GM19397 (cell line): ENCODE measurements around the gene TRPM4.
"Not testable (repeated sequence)": the region's sequence is repeated elsewhere in the genome, so short reads cannot be mapped to it uniquely, and the experiment has no call there.

Source experiments
- ATAC-seq: cut with Tn5 transposase; IDR thresholded peaks from one replicate; pipeline ENCODE4 v1.9.1; 2021; ENCODE audit warnings: mild to moderate bottlenecking, moderate library complexity; ENCODE audit not compliant: unreplicated experiment

The TRPM4 gene

DNA sequence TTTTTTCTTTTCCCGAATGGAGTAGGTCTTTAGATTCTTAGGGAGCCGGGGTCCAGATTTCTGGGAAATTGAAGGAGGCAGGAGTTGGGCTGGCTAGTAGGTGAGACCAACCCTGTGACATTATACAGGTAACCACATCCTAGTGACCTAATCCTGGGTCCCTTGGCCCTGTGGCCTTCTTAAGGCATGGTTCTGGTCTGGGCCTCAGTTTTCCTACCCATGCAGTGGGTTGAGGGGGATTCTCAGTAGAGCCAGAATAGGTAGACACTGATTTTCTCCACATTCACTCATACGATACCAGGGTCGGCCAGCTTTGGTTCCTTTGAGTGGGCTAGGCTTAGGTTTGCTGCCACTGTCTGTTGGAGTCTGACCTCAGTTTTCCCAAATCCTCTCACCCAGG is 31.0 kb upstream of the TRPM4 start:
- ATAC-seq = no peak

DNA sequence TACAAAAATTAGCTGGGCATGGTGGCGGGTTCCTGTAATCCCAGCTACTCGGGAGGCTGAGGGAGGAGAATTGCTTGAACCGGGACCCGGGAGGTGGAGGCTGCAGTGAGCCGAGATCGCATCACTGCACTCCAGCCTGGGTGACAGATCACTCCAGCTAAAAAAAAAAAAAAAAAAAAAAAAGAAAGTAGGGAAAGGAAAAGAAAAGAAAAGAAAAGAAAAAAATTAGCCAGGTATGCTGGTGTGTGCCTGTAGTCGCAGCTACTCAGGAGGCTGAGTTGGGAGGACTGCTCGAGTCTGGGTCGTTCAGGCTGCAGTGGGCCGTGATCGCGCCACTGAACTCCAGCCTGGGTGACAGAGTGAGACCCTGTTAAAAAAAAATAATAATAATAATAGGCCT is 30.4 kb upstream of the TRPM4 start:
- ATAC-seq = not testable (repeated sequence)

DNA sequence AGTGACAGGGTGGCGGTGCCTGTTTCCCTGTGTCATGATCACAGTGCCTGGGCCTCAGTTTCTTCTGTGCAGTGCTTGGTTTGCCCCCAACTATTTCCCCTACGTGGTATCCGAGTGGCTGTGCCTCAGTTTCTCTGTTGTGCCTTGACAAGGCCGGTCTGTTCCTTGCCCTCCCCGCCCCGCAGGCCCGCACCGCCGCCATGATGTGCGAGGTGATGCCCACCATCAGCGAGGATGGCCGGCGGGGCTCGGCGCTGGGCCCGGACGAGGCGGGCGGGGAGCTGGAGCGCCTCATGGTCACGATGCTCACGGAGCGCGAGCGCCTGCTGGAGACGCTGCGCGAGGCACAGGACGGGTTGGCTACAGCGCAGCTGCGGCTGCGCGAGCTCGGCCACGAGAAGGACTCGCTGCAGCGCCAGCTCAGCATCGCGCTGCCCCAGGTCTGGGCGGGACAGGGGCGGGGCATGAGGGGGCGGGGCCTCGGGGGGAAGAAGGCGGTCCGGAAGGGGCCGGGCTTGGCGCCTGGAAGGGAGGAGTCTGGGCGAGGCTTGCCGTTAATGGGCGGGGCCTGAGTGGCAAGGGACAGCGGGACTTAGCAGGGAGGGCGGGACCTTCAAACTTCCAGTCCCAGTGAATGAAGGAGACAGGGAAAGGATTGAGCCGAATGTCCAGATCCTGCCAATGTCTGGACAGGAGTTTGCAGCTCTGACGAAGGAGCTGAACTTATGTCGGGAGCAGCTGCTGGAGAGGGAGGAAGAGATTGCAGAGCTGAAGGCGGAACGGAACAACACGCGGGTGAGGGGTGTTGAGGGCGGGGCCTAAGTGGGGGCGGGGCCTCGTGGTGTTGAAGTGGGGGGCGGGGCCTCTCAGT is 29.7 kb upstream of the TRPM4 start:
- peak; percentile 89 for ATAC-seq

DNA sequence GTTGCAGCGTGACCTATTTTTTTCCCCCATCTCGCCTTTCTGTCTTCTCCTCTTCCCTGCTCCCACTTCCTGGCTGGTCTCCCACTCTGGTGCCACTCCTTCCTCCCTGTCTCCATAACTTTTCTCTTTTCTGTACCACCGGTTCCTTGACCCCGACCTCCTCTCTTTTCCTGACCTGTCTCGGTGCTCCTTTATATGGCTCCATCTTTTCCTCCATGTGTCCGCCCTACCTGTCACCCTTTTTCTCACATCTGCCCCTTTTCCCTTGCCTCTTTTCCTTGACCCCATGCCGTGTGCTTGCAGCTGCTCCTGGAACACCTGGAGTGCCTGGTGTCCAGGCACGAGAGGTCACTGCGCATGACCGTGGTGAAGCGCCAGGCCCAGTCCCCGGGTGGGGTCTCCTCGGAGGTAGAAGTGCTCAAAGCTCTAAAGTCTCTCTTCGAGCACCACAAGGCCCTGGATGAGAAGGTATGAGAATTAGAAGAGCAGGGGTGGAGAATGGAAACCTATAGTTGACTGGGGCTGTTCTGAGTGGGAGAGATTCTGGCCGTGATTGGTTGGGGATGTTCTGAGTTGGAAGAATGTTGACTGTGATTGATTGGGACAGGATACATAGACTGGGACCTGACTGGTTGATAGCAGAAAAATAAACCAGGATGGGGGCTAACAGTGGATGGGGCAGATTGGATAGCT is 28.9 kb upstream of the TRPM4 start:
- no peak for ATAC-seq

DNA sequence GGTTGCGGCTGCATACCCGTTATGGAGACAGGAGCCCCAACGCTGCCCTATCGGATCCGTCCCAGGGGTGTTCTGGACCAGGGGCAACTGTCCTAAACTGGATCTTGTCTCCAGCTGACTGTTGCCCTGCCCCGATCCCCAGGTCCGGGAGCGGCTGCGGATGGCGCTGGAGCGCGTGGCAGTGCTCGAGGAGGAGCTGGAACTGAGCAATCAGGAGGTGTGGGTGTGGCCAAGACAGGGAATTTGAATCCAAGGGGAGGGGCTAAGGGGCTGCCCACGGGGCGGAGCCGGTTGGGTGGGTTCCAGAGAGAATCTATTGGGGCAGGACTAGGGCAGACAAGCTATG is 28.4 kb upstream of the TRPM4 start:
- ATAC-seq = no peak

DNA sequence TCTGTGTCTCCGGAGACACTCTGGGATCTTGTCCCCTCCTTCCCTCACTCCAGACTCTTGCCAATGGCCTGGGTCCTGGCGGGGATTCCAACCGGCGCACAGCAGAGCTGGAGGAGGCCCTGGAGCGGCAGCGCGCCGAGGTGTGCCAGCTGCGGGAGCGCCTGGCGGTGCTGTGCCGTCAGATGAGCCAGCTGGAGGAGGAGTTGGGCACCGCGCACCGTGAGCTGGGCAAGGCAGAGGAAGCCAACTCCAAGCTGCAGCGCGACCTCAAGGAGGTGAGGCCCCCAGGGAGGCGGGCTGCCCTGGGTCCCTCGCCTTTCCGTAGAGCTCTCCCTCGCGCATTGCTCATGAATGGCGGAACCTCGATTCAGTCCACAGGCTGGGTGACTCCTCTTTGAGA is 27.3 kb upstream of the TRPM4 start:
- ATAC-seq = no peak

DNA sequence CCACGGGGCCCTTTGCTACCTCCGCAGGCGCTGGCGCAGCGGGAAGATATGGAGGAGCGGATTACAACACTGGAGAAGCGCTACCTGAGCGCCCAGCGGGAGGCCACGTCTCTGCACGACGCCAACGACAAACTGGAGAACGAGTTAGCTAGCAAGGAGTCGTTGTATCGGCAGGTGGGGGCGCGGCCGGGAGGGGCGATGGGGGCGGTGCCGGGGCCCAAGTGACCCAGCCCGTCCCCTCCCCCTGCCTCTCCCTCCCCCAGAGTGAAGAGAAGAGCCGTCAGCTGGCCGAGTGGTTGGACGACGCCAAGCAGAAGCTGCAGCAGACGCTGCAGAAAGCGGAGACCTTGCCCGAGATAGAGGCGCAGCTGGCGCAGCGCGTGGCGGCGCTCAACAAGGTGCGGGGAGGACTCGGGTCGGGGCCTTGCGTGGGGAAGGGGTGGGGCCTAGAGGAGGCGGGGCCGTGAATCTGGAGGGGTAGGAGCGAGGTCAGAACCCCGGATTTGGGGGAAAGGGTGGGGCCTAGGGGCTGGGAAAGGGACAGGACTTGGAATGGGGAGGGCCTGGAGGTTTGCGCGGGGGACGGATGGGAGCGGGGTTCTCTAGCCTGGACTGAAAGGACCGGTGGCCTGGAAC is 24.5 kb upstream of the TRPM4 start:
- ATAC-seq = no peak

DNA sequence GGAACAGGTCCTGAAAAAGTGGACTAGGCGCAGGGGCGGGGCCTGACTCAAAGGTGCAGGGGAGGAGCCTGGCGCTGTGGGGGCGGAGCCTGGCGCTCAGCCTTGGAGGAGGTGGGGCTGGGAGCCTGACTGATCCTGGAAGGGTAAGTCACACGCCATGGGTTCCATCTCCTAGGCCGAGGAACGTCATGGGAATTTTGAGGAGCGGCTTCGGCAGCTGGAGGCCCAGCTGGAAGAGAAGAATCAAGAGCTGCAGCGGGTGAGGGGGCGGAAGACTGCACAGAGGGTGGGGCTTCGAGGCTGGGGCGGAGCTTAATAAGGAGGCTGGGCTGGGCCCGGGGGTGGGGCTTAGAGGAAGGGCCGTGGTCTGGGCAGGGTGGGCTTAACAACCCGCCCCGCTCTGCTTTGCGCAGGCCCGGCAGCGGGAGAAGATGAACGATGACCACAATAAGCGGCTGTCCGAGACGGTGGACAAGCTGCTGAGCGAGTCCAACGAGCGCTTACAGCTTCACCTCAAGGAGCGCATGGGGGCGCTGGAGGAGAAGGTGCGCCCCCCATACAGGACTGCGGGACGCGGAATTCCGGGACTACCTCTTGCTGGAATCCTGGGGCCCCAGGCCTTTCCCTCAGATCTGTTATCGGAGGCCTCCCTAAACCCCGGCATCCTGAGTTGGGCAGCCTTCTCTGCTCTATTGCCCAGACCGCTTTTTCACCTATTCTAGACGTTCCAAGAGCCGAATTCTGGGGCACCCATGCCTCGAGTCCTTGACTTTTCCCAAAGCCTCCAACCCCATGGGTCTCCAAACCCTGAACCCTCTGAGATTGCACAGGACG is 23.8 kb upstream of the TRPM4 start:
- no peak for ATAC-seq

DNA sequence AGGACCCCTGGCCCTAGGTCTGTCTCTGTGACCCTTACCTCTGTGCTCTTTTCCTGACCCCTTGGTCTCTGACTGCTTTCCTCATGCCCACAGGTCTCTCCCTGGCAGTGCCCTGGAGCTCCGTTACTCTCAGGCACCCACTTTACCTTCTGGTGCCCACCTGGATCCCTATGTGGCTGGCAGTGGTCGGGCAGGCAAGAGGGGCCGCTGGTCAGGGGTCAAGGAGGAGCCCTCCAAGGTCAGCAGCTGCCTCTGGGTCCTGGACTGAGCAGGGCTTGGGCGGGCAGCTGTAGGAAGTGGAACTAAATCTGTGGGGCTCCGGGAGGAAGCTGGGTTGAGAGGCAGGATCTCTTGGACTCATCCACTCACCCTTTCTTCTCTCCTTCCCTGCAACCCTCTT is 21.9 kb upstream of the TRPM4 start:
- ATAC-seq = no peak

DNA sequence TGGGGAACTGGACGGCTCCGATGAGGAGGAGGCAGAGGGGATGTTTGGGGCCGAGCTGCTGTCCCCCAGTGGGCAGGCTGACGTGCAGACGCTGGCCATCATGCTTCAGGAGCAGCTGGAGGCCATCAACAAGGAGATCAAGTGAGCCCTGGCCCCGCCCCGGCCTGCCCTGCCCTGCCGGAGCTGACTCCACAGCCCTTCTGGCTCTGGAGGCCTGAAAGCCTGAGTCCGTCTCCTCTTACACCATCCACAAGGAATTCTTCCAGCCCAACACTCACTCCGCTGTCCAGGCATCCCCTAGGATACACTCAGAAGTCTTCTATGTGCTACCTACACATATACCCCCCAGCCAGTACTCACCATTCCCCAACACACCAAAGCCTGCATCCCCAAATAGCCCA is 20.8 kb upstream of the TRPM4 start:
- ATAC-seq = no peak

DNA sequence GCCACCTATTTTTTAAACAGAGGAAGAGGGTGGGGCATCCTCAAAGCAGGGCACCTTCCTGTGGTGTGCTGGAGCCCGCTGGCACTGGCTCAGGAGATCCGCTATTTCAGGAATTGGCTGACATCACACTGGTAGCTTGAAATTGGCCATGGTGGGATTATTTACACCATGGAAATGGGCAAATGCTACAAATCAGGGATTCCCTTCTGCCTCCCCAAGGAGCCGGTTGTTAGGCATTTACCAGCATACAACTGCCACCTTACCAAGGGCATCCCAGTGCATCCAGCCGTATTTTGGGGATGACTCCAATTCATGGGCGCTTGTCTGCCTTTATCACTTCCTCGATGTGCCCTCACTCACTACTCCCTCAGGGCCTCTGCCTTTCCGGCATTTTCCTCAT is 16.6 kb upstream of the TRPM4 start:
- no peak for ATAC-seq

DNA sequence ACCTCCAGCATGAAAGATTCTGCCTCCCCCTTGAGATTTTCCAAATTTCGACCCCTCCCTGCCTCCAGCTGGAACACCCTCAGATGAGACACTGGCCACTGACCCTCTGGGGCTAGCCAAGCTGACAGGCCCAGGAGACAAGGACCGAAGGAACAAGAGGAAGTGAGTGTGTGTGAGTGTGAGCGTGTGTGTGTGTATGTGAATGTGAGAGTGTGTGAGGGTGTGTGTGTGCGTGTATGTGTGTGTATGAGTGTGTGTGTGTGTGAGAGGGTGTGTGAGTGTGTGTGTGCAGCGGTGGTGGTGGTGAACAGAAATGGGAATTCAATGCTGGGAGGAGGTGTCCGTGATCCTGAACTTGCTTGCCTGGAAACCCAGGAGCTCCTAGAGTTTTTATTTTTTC is 16.2 kb upstream of the TRPM4 start:
- no peak for ATAC-seq

DNA sequence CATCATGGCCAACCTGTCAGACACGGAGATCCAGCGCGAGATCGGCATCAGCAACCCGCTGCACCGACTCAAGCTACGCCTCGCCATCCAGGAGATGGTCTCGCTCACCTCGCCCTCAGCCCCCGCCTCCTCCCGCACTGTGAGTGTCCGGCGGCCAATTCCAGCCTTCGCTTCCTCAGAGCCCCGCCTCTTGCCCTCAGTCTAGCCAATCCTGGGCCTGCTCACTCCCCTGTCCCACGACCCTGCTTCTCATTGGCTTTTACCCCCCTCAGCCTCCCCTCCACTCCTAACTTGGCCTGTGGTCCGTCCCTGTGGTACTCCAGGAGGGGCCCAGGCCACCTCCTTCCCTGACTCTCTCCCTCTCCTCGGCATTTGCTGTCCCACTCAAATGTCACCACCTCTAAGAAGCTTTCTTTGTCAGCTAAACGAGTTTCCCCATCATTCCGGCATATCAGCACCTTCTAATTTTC is 14.7 kb upstream of the TRPM4 start:
- ATAC-seq = peak; percentile 74

DNA sequence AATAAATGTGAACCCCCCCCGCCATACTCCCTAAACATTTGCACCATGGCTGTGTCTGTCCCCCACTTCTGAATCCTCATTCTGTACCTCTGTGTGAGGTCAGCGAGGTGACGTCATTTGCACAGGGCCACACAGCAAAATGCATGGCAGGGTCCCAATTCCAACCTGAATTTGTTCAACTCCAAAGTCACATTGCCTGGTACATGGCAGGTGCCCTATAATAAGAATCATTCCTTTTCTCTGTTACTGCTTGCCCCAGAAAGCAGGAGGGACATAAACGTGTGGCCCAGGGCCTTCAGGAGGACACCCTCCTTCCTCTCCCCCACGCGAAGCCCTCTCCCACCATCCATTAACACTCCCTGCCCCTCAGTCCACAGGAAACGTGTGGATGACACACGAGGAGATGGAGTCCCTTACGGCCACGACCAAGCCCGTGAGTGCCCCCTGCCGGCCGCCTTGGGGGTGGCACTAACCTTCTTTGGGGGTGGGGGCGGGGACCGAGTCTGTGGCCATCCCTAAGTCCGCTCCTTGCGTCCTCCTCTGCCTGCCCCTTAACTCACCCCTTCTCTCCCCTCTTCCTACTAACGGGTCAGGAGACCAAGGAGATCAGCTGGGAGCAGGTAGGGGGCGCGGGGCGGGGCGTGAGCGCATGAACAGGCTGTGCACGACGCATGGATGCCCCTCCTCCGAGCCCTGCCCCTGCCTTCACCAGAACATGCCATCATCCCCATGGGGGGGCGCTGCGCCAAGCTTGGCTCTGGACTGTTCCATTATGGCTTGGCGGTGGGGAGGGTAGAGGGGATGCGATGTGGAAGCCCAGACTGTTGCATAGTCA is 11.8 kb upstream of the TRPM4 start:
- ATAC-seq = no peak

DNA sequence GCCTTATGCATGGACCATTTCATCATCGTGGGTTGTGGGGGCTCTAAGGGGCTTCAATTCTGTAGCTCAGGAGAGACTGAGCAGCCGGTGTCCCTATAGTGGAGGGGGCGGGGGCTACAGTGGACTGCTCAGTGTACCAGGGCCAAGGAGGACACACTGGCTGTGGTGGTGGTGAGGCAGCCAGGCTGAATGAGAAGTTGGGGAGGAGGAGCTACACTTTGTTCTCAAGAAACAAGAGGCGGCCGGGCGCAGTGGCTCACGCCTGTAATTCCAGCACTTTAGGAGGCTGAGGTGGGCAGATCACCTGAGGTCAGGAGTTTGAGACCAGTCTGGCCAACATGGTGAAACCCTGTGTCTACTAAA is 11.2 kb upstream of the TRPM4 start:
- not testable (repeated sequence) for ATAC-seq

DNA sequence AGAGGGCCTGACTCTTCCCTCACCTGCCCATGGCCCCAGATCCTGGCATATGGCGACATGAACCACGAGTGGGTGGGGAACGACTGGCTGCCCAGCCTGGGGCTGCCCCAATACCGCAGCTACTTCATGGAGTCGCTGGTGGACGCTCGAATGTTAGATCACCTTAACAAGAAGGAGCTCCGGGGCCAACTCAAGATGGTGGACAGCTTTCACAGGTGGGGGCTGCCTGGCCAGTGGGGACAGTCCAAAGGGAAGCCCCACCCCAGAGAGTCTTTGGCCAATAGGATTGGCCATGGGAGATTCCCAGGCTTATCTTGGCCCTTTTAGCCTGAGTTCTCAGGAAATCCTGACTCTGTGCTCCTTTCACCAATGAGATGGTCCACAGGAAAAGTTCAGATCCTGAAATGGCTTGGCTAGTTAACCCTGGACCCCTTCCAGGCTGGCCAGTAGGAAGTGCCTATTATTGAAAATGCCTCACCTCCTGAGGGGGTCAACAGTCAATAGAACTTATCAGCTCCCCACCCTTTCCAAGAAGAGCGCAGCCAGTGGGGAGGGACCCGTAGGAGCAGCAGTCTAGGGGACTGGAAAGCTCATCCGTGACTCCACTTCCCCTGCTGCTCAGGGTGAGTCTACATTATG is 9.4 kb upstream of the TRPM4 start:
- ATAC-seq = no peak

DNA sequence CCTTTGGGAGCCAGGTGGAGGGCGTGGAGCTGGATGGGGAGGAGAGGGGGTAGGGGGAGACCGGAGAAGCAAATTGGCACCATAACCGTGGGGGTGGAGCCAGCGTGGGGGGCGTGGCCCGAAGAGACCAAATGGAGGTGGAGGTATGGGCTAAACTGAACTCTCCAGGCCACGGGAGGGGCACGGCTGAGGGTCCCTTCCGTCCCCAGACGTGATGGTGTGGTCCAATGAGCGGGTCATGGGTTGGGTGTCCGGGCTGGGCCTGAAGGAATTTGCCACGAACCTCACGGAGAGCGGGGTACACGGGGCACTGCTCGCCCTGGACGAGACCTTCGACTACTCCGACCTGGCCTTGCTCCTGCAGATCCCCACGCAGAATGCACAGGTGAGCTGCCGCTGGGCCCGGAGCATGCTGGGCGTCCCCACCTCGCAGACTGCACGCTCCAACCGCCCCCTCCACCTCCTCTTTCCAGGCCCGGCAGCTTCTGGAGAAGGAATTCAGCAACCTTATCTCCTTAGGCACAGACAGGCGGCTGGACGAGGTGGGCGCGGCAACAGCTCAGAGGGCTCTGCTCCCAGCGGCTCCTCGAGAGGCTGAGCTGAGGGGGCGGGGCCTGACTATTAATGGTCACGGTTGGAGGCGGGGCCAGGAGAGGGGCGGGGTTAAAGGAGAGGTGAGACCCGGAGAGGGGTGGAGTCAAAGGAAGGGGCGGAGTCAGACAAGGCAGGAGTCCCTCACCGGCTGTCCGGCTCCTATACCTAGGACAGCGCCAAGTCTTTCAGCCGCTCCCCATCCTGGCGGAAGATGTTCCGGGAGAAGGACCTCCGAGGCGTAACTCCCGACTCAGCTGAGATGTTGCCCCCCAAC is 8.6 kb upstream of the TRPM4 start:
- no peak for ATAC-seq

DNA sequence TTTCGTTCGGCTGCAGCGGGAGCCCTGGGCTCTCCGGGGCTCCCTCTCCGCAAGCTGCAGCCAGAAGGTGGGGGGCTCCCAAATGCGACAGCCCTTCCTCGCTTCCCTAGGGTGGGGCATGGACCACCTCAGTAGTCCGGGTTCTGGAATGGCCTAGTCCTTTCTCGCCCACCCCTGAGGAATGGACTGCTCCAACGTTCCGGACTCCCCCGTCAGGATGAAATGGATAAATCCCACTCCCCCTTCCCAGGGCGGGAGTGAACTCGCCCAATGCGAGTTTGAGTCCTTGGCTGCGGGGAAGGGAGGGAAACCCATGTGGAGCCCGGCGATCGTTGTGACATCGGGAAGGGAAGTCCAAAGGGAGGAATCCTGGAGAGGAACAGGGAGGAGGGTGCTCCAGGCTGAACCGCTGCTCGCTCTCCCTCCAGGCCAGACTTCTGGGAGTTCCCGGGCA is 7.9 kb upstream of the TRPM4 start:
- no peak for ATAC-seq
